ENCODE results near the gene OOSP4B.
"Not testable (repeated sequence)": the region's sequence is repeated elsewhere in the genome, so short reads cannot be mapped to it uniquely, and the experiment has no call there.

The OOSP4B gene

GRCh38 chr11:60016881-60017280 lies at the start of gene OOSP4B:
Gene OOSP4B, plus strand, starts transcription at chr11:60017181.
- no peak for DNase-seq (ENCODE audit: low read depth, low spot score)

DNA sequence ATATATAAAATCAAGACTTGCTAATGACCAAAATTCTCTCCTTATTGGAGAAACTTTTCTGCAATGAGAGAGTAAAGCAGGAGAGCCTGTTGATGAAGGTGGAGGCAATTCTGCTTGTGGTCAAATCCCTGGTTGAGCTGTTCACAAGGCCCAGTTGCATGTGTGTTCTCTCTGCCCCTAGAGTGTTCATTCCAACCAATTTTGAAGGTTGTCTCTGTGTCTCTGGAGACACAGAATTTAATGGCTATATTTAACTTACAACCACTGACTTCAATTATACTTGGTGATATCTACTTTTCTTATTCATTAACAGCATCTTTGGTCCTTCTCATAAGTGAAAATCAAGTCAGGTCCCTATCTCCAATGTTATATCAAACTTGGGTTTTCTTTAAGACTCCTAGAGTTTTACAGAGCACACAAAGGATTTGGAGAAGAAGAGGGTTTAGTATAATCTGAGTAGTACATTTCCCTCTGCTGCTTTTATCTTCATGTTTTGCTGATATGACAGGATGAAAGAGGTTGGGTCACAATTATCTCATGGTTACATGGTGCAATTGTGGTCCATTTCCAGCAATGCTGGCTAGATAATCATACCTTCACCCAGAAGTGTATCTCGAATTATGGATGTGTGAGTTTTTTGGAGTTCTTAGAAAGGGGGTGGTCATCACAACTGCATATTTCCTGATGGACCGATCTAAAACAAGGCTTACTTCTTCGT lies 49.1 kb upstream of the OOSP4B start:
- DNase-seq (ENCODE audit: low read depth, low spot score), result no peak

- no peak for DNase-seq (ENCODE audit: low read depth, low spot score)
Measured at GRCh38 chr11:59968395-59968783, 48.6 kb upstream of the OOSP4B start.

DNA sequence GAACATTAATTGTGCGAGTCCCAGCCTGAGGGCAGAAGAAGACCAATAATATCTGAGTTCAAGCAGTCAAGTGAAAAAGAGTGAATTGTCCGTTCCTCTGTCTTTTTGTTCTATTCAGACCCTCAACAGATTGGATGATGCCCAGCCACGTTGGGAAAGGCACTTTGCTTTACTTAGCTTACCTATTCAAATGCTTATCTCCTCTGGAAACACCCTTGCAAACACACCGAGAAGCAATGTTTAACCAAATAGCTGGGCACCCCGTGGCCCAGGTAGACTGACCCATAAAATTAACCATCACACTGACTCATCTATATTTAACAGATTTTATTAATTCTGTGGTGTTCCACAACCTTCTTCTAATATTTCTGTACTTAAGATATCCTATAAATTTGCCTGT lies 43.9 kb upstream of the OOSP4B start:
- no peak for DNase-seq (ENCODE audit: low read depth, low spot score)

- DNase-seq (ENCODE audit: low read depth, low spot score), result no peak
Measured at GRCh38 chr11:59981106-59981770, 35.7 kb upstream of the OOSP4B start.

DNA sequence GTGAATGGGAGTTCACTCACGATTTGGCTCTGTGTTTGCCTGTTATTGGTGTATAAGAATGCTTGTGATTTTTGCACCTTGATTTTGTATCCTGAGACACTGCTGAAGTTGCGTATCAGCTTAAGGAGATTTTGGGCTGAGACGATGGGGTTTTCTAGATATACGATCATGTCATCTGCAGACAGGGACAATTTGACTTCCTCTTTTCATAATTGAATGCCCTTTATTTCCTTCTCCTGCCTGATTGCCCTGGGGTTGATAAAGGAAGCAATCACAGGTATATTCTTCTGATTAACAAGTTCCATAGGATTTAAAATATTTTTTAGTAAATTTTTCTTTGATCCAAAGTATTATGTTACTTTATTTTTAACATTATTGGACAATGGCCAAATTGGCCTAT lies 34.9 kb upstream of the OOSP4B start:
- not testable (repeated sequence) for DNase-seq (ENCODE audit: low read depth, low spot score)

DNA sequence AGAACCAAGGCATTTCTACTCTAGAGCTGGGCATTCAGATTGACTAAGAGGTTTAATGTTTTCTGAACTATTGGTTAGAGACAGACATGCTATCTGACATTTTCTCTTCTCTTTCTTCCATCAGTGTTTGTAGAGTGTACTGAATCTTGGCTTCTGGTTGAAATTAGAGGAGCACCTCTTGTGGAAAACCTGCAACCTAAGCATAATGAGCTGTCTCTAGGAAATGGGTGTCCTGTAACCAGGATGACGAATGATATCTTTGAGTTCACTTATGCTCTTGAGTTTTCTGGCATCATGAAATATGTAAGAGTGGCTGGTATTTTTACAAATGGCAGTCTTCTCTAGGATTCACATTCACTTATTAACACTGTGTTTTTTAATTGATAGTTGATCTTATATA lies 33.8 kb upstream of the OOSP4B start:
- no peak for DNase-seq (ENCODE audit: low read depth, low spot score)

DNA sequence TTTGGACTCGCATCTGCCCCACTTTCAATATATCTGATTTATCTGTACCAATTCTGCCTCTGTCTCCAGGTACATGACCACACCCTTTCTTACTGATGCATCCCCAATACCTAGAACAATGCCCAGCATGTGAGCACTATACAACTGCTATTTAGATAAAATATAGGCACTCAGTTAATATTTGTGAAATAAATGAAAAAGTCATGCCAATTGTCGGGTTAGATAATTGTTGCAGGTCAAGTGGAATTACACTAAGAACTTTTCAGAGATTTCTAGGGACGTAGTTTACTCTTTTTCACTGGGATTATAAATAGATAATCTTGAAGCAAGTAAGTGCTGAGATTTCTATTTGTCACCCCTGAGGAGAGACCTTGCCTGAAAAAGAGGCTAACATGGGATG lies 32.6 kb upstream of the OOSP4B start:
- DNase-seq (ENCODE audit: low read depth, low spot score), result no peak

GRCh38 chr11:59990421-59990820 lies 26.6 kb upstream of the OOSP4B start:
- no peak for DNase-seq (ENCODE audit: low read depth, low spot score)

DNA sequence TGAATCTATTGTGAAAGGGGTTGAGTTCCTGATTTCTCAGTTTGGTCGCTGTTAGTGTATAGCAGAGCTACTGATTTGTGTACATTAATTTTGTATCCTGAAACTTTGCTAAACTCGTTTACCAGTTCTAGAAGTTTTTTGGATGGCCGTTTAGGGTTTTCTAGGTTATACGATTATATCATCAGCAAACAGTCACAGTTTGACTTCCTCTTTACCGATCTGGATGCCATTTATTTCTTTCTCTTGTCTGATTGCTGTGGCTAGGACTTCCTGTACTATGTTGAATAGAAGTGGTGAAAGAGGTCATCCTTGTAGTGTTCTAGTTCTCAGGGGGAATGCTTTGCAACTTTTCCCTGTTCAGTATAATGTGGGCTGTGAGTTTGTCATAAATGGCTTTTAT lies 24.6 kb upstream of the OOSP4B start:
- DNase-seq (ENCODE audit: low read depth, low spot score), result no peak

DNA sequence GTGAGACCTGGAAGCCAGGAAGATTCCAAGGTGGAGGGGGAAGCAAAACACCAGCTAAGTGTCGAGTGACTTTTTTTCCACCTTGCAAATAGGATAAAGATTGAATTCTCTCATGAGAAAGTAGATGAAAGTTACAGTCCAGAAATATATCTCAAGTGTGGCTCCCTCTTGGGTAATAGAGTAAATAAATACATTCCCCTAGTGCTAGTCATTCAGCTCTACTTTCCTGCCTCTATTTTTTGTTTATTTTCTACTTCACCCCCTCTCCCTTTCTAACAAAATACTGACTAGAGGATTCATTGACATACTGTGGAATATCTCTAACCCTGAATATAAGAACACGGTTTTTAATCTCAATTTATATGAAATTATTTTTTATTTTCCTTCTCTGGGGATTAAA lies 19.2 kb upstream of the OOSP4B start:
- DNase-seq (ENCODE audit: low read depth, low spot score), result no peak

GRCh38 chr11:59999691-60000090 lies 17.3 kb upstream of the OOSP4B start:
- DNase-seq (ENCODE audit: low read depth, low spot score), result no peak

DNA sequence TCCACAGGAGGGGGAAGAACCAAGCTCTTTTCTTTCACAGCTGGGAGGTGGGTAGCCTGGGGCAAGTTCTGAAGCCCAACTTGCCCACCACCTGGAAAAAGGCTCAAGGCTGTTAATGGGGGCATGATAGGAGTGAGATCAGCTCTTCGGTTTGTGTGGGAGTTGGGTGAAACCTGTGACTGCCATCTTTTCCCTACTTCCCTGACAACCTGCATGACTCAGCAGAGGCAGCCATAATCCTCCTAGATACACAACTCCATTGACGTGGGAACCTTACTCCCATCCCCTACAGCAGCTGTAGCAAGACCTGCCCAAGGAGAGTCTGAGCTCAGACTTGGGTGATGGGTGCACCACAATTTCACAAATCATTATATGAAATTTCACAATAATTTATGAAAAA lies 13.3 kb upstream of the OOSP4B start:
- DNase-seq (ENCODE audit: low read depth, low spot score), result no peak

GRCh38 chr11:60005360-60005759 lies 11.6 kb upstream of the OOSP4B start:
- DNase-seq (ENCODE audit: low read depth, low spot score), result no peak

DNA sequence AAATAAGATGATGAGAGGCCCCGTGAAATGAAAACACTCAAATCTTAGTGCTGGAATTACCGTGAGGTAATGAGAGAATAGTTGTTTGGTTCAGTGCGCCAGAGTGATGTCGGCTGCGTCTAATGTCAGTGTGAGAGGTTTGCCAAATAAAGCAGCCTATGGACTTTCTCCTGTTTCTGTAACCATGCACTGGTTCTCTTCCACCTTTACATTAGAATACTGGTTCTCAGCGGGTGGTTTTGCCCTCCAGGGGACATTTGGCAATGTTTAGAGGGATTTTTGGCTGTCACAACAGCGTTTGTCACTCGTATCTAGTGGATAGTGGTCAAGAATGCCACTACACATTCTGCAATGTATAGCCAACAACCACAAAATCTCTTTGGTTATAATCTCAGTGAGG lies 1.1 kb downstream of the OOSP4B start:
- no peak for DNase-seq (ENCODE audit: low read depth, low spot score)

- DNase-seq (ENCODE audit: low read depth, low spot score), result not testable (repeated sequence)
Measured at GRCh38 chr11:60020376-60020775, 3.4 kb downstream of the OOSP4B start.

DNA sequence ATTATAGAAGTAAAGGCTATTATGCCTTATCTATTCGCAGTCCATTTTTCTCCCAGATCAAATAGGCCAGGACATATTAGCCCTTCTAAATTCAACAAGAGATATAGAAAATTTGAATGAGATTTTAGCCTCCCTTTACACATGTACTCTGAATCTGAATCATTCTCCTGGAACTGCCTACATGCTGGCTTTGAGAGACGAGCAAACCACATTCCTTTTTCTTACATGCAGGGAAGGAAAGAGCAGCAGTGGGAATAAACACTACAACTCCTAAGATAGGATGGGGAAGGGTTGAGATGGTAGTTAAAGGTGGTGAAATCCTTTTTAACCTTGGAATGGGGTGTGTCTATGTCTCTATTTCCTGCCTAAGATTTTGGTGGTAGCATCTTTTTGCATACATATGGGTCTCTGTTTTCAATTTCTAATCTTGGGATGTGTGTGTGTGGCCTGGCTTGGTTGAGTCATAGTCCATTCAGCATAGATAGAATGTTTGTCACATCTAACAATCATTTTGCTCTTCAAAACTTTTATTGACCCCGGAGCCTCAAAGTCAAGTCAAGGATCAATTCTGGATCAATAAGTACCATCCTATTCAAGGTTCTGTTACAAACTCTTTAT lies 12.1 kb downstream of the OOSP4B start:
- DNase-seq (ENCODE audit: low read depth, low spot score), result no peak

GRCh38 chr11:60040109-60040508 lies 23.1 kb downstream of the OOSP4B start, which contains the start of gene OOSP2:
Gene OOSP2, plus strand, starts transcription at chr11:60040409. Its CDS starts 51 bp downstream, at chr11:60040460.
- DNase-seq (ENCODE audit: low read depth, low spot score), result no peak

DNA sequence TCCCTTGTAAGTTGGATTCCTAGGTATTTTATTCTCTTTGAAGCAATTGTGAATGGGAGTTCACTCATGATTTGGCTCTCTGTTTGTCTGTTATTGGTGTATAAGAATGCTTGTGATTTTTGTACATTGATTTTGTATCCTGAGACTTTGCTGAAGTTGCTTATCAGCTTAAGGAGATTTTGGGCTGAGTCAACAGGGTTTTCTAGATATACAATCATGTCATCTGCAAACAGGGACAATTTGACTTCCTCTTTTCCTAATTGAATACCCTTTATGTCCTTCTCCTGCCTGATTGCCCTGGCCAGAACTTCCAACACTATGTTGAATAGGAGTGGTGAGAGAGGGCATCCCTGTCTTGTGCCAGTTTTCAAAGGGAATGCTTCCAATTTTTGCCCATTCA lies 33.4 kb downstream of the OOSP4B start:
- DNase-seq (ENCODE audit: low read depth, low spot score), result not testable (repeated sequence)

DNA sequence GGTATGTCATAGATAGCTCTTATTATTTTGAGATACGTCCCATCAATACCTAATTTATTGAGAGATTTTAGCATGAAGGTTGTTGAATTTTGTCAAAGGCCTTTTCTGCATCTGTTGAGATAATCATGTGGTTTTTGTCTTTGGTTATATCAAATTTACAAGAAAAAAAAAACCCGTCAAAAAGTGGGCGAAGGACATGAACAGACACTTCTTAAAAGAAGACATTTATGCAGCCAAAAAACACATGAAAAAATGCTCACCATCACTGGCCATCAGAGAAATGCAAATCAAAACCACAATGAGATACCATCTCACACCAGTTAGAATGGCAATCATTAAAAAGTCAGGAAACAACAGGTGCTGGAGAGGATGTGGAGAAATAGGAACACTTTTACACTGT lies 33.9 kb downstream of the OOSP4B start:
- not testable (repeated sequence) for DNase-seq (ENCODE audit: low read depth, low spot score)

DNA sequence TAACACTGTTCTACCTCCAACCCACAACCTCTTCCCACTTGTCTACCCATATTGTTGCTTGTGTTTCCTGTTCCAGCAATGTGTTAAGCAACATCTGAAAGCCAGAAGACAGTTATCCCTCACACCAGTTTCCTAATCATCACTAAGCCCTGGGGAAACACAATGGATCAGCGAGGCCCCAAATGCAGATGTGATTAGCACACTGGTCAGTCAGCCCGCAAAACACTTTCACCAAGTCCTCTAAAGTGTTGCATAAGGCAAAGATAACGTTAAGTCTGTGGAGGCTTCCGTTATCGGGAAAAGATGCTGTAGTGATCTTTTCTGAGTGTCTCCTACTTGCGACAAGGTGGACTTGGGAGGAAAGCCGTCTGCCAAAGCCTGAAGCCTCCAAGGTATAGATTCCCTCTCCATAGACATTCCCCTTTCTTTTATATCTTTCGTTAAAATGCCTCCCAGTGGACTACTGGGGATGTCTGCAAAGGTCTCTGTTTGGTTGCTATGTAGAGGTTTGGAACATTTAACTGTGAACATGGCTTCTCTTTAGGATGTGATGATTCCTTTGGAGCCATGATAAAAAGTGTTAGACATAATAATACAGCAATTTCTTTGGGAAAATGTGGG lies 39.5 kb downstream of the OOSP4B start, which contains the start of gene MS4A3:
MS4A3 (plus strand) TSS at position 317 of the 621 bp plus-strand sequence. CDS start 4,496 bp downstream, outside the sequence.
- no peak for DNase-seq (ENCODE audit: low read depth, low spot score)

GRCh38 chr11:60059052-60059451 lies 42.1 kb downstream of the OOSP4B start:
- DNase-seq (ENCODE audit: low read depth, low spot score), result no peak

Data from astrocyte of the hippocampus (primary cell).